Choroid plexus epithelial cell (primary cell): ENCODE results near the gene SLC11A1.

ENCODE experiments used
- DNase-seq: peaks from one replicate; pipeline ENCODE4 v3.0.0-alpha.2; 2010; ENCODE audit warnings: low read depth
- H3K4me3 ChIP-seq: 2 replicates; pipeline ENCODE4 v1.5.1; 2011; ENCODE audit warnings: low read depth, mild to moderate bottlenecking, control low read depth, low read length, moderate library complexity
- CTCF ChIP-seq: conservative IDR thresholded peaks from 2 replicates; pipeline ENCODE4 v1.5.1; 2011; ENCODE audit warnings: low read depth, mild to moderate bottlenecking, control low read depth, inconsistent platforms, low read length, moderate library complexity

The SLC11A1 gene

GRCh38 chr2:218444692-218445357, 62.8 kb downstream of the SLC11A1 start:
- H3K4me3 ChIP-seq, result no peak overlapping the region
- no peak for DNase-seq
- TF ChIP-seq CTCF, result no peak

- no peak overlapping the region for H3K4me3 ChIP-seq
- TF ChIP-seq CTCF, result no peak
- DNase-seq, result no peak
Measured at GRCh38 chr2:218445602-218446001, 63.5 kb downstream of the SLC11A1 start.
